Glutamatergic neuron (in vitro differentiated cells): Measurements from ENCODE around the gene PROK2. TPM values are rescaled to one million over a fixed set of nuclear protein-coding genes. Genes with fewer than 3 reads are reported as not detected.

ENCODE experiments used
- DNase-seq: peaks from one replicate; pipeline ENCODE4 v3.0.0; 2022
- H3K27ac Mint-ChIP-seq: one replicate; pipeline ENCODE4 v1.8.0; 2020; ENCODE audit warnings: mild to moderate bottlenecking, mixed read lengths, inconsistent platforms; ENCODE audit not compliant: unreplicated experiment
- H3K27me3 Mint-ChIP-seq: one replicate; pipeline ENCODE4 v1.8.0; 2020; ENCODE audit warnings: mild to moderate bottlenecking, moderate library complexity, mixed read lengths, inconsistent platforms; ENCODE audit not compliant: unreplicated experiment
- H3K36me3 Mint-ChIP-seq: one replicate; pipeline ENCODE4 v1.8.0; 2020; ENCODE audit warnings: mild to moderate bottlenecking, mixed read lengths, inconsistent platforms; ENCODE audit not compliant: unreplicated experiment
- H3K4me1 Mint-ChIP-seq: one replicate; pipeline ENCODE4 v1.8.0; 2020; ENCODE audit warnings: mild to moderate bottlenecking, low read depth, mixed read lengths, inconsistent platforms; ENCODE audit not compliant: unreplicated experiment
- H3K4me3 Mint-ChIP-seq: one replicate; pipeline ENCODE4 v1.8.0; 2020; ENCODE audit warnings: mild to moderate bottlenecking, mixed read lengths, inconsistent platforms; ENCODE audit not compliant: unreplicated experiment
- H3K9me3 Mint-ChIP-seq: one replicate; pipeline ENCODE4 v1.8.0; 2020; ENCODE audit warnings: mild to moderate bottlenecking, moderate library complexity, mixed read lengths, inconsistent platforms; ENCODE audit not compliant: unreplicated experiment
- CTCF ChIP-seq: fragments of 200-600 bp; sonication (generic); IDR thresholded peaks from one replicate; pipeline ENCODE4 v1.5.0; 2021; ENCODE audit not compliant: partially characterized antibody, unreplicated experiment
- total RNA-seq: library from RNA; stranded (reverse); fragmentation: NEBNext Ultra II Directional; extraction: Animal tissue kit (Norgen Biotek cat#: 25700); gene quantifications from one replicate; pipeline ENCODE4 v1.2.1, GENCODE V29; 2021; ENCODE audit not compliant: unreplicated experiment

Gene PROK2
- total RNA-seq, 1 donor from 2014 or later: not detected

GRCh38 chr3:71784201-71784913 lies 591 bp downstream of the PROK2 start:
- Mint-ChIP-seq H3K9me3 (peaks cover 3% of the 10 kb centered on the region), H3K4me1 (no peaks in the 10 kb centered on the region), H3K36me3 (no peaks in the 10 kb centered on the region), H3K27ac (no peak overlapping the region), H3K4me3 (peak overlapping the region; percentile 86), H3K27me3 (peaks cover 16% of the 10 kb centered on the region)
- no peak for TF ChIP-seq CTCF
- no peak for DNase-seq

GRCh38 chr3:71783152-71783551 lies 1.8 kb downstream of the PROK2 start:
- Mint-ChIP-seq H3K4me3 (no peak overlapping the region), H3K27ac (no peak overlapping the region), H3K36me3 (no peaks in the 10 kb centered on the region), H3K27me3 (peaks cover 16% of the 10 kb centered on the region), H3K4me1 (no peaks in the 10 kb centered on the region), H3K9me3 (peaks cover 3% of the 10 kb centered on the region)
- no peak for TF ChIP-seq CTCF
- no peak for DNase-seq

GRCh38 chr3:71780430-71780829 lies 4.5 kb downstream of the PROK2 start:
- Mint-ChIP-seq H3K9me3 (no peaks in the 10 kb centered on the region), H3K36me3 (no peaks in the 10 kb centered on the region), H3K4me3 (no peak overlapping the region), H3K27ac (no peak overlapping the region), H3K27me3 (peaks cover 9% of the 10 kb centered on the region), H3K4me1 (no peaks in the 10 kb centered on the region)
- DNase-seq: no peak
- no peak for TF ChIP-seq CTCF

GRCh38 chr3:71779674-71780377 lies 5.1 kb downstream of the PROK2 start:
- H3K9me3 Mint-ChIP-seq: no peaks in the 10 kb centered on the region
- peaks cover 8% of the 10 kb centered on the region for H3K27me3 Mint-ChIP-seq
- DNase-seq: no peak
- no peak for TF ChIP-seq CTCF
- no peak overlapping the region for H3K27ac Mint-ChIP-seq
- no peaks in the 10 kb centered on the region for H3K36me3 Mint-ChIP-seq
- no peak overlapping the region for H3K4me3 Mint-ChIP-seq
- H3K4me1 Mint-ChIP-seq: no peaks in the 10 kb centered on the region

GRCh38 chr3:71778353-71778752 lies 6.6 kb downstream of the PROK2 start:
- TF ChIP-seq CTCF: no peak
- Mint-ChIP-seq H3K4me1 (no peaks in the 10 kb centered on the region), H3K9me3 (peaks cover 2% of the 10 kb centered on the region), H3K27ac (no peak overlapping the region), H3K36me3 (no peaks in the 10 kb centered on the region), H3K4me3 (no peak overlapping the region), H3K27me3 (peaks cover 4% of the 10 kb centered on the region)
- no peak for DNase-seq
